ENCODE measurements around the gene SSR4. TPM values are rescaled to one million over a fixed set of nuclear protein-coding genes. Genes with fewer than 3 reads are reported as not detected.
"Not testable (repeated sequence)": the region's sequence is repeated elsewhere in the genome, so short reads cannot be mapped to it uniquely, and the experiment has no call there.

SSR4 gene
- polyA plus RNA-seq, 3 donors = 138 to 174 (median 166) TPM

DNA sequence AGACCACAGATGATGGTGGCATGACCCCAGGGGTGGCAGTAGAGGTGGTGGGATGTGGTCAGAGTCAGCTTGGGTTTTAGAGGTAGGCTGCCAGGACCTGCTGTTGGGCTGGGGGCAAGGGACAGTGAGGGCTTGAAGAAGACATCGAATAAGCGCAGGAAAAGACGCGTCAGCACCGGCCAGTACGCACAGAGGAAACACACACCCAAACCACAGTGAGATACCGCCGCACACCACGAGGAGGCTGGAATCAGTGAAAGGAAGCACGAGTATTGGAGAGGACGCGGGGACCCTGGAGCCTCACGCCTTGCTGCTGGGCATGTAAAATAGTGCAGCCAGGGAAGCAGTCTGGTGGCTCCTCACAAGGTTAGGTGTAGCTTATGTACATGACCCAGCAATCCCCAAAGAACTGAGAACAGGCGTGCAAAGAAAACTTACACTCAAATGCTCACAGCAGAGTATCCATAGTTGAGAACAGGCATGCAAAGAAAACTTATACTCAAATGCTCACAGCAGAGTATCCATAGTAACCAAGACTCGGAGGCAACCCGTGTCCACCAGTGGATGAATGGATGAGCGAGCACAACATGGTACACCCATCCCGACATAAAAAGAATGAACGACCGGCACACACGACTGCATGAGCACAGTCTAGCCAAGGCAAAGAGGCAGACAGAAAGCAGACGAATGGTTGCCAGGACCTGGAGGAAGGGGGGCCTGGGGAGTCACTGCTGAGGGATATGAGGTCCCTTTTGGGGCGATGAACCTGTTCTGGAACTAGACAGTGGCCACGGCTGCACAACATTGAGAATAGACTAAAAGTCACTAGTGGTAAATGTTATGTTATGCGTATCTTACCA, 22.6 kb downstream of the SSR4 start:
- DNase-seq (ENCODE audit: extremely low read depth in 1 of 11, low read depth in 9 of 11, low spot score in 4 of 11) = no peak

DNA sequence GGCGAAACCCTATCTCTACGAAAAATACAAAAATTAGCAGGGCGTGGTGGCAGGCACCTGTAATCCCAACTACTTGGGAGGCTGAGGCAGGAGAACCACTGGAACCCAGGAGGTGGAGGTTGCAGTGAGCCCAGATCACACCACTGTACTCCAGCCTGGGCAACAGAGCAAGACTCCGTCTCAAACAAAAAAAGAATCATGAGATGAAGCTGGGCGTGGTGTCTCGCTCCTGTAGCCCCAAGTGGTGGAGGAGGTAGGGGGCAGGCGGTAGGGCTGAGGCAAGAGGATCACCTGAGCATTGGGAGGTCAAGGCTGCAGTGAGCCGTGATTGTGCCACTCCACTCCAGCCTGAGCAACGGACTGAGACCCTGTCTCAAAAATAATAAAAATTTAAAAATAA, 23.6 kb downstream of the SSR4 start:
- DNase-seq (ENCODE audit: extremely low read depth in 1 of 11, low read depth in 9 of 11, low spot score in 4 of 11) = not testable (repeated sequence)

DNA sequence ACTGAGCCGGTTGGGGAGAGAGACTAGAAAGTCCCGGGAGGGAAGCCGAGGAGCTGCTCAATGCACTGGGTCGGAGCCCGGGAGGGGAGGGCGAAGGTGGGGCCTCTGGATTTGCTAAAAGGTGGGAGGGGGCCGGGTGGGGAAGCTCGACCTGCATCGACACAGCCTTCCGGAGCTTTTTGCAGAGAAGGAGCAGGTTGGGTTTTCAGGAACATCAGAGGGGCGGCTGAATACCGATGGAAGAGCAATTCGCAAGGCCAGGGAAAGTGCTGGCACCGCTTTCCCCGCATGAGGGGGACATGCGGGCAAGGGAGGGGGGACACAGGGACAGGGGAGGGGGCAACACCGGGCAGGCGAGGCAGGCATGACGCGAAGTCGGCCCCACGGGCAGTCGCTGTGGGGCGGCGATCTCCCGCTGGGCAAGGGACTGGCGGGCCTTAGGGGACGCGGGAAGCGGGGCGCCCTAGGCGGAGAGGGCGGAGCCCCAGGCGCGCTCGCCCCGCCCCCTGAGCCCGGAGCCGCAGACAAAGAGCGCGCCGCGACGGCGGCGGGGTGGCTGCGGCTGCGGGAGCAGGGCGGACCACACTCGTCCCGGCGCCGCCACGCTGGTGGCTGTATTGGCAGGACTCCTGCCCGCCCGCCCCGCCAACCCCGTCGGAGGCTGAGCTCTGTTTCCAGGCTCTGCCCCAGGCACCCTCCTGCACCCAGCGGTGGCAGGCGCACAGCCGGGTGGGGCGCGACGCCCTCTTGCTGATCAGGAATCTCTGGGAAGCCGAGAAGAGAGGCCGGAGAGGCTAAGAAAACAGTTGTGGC, 24.3 kb downstream of the SSR4 start:
- peak in 1 of 11 donors; percentile 42 for DNase-seq (ENCODE audit: extremely low read depth in 1 of 11, low read depth in 9 of 11, low spot score in 4 of 11)

DNA sequence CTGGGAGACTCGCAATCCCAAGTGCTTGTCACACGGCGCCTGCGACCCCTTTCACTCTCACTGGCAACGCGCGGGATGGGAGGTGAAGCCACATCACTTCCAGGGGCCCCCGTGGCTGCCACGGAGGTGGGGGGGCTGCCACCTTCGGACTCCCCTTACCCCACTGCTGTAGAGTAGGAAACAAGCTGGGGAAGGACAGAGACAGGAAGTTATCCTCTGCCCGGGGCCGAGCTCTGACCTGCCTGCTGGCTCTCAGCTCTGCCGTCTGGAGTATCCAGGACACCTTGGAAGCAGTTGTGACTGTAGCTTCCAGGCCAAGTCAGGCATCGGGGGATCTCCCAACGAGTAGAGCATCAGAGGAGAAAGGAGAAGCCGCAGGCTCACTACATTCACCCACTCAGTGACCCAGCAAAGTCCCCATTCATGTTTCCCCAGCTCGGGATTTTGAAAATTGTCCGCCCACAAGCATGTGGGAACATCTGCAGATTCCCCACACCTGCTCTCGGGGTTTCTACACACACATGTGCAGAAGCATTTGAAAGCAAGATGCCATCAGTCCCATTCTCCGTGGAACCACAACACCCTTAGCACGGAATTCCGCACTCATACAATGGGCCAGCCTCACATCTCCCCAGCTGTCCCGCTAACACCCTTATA, 25.0 kb downstream of the SSR4 start:
- DNase-seq (ENCODE audit: extremely low read depth in 1 of 11, low read depth in 9 of 11, low spot score in 4 of 11) = no peak

DNA sequence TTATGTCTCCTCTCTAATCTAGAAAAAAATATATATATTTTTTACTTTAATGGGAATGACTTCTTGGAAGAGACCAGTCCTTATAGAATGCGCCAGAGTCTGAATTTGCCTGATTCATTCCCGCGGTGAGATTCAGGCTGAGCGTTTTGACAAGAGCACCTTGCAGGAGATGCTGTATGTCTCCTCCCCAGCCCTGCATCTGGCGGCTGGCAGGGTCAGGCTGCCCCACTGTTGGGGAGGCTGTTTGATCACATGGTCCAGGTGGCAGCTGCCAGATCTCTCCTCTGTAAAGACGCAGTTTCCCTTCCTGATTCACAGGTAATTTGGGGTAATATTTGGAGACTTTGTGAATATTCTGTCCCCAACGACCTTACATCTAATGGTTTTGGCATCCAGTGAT, 26.1 kb downstream of the SSR4 start:
- no peak for DNase-seq (ENCODE audit: extremely low read depth in 1 of 11, low read depth in 9 of 11, low spot score in 4 of 11)

DNA sequence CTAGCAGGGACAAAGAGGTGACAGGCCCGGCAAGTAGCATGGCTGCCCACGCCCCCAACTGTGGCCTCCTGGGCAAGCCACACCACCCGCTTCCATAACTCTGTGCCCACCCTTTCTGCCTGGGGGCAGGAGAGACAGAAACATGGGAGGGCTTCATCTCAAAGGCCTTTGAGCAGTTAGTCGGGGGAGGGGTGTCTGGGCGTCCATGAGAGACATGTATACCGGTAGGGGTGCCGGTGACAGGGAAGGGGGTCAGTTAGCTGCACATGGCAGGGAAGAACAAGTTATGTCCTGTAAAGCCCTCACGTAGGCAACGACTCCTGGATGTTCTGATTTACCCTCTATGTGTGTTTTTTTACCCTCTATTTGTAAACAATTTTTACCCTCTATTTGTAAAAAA, 26.6 kb downstream of the SSR4 start:
- DNase-seq (ENCODE audit: extremely low read depth in 1 of 11, low read depth in 9 of 11, low spot score in 4 of 11) = no peak

DNA sequence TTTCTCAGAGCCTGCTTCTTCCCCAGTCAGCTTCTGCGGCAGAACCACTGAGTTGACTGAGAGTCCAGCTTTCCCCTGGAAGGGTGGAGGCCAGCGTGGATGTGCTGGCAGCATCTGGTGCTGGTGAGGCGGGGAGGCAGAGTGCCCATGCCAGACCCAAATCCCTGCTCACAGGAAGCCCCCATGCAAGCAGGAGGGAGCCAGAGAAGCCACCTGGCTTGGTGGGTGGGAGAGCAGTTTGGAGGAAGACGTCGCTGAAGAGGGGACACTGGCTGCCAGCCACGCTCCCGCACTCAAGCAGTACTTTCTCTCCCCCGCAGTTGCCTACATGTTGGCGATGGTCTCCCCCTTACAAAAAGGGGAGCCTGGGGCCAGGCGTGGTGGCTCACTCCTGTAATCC, 29.9 kb downstream of the SSR4 start:
- no peak for DNase-seq (ENCODE audit: extremely low read depth in 1 of 11, low read depth in 9 of 11, low spot score in 4 of 11)

DNA sequence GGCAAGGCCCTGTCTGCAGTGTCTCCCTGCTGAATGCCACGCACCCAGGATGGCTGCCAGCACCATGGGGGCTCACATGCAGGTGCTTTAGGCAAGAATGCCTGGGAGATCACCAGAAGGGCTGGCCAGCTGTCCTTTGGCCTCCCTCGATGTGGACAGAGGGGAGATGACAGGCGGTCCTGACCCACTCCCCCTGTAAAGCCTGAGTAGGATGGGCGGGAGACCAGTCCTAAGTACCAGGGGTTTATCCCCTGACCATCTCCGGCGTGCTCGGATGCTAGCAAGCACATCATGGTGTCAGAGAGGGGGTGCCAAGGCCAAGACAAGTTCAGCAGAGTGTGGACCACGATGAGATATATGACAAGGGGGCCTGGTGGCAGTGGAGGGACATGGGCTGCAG, 30.6 kb downstream of the SSR4 start:
- DNase-seq (ENCODE audit: extremely low read depth in 1 of 11, low read depth in 9 of 11, low spot score in 4 of 11) = no peak

DNA sequence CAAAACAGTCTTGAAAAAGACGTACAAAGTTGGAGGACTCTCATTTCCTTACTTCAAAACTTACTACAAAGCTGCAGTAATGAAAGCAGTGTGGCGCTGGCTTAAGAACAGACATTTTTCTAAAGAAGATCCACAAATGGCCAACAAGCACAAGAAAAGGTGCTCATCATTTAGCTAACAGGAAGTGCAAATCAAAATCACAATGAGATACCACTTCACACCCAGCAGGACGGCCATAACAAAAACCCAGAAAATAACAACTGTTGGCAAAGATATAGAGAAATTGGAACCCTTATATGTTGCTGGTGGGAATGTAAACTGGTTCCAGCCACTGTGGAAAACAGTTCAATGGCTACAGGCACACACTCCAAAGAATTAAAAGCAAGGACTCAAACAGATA, 32.5 kb downstream of the SSR4 start:
- no peak for DNase-seq (ENCODE audit: extremely low read depth in 1 of 11, low read depth in 9 of 11, low spot score in 4 of 11)

DNA sequence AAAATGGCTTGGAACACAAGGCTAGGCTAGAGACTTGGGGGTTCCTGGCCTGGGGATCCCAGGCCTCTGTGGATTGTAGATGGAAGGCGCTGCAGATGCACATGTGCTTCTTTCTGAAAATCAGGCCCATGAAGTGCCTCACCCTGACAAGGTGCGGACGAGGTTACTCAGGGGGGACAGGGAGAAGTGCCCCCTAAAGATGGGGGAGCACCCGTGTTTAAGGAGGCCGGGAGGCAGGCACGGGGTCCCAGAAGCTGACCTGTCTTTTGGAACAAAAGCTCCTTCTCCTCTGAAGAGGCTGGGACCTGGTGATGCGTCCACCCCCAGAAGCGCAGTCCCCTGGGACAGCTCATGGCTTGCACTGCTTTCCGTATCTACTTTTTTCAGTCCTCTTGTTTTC, 33.4 kb downstream of the SSR4 start:
- no peak for DNase-seq (ENCODE audit: extremely low read depth in 1 of 11, low read depth in 9 of 11, low spot score in 4 of 11)

DNA sequence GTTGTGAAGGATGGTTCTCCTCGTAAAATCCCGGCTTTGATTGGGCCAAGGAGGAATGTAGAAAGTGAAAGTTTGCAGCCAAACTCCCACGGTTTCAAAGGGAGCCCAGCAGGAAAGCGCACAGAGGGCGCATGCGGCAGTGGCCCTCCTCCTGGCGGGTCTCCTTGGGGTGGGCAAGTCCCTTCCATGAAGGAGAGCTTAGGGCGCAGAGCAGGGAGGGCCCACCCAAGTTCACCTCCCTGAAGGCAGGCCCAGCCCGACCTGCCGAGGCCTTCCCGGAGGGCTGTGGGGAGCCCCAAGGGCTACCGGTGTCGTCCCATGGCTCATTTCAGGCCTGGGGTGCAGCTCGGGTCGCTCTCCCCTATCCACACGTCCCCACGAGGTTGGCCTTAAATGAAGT, 33.8 kb downstream of the SSR4 start:
- DNase-seq (ENCODE audit: extremely low read depth in 1 of 11, low read depth in 9 of 11, low spot score in 4 of 11) = no peak

DNA sequence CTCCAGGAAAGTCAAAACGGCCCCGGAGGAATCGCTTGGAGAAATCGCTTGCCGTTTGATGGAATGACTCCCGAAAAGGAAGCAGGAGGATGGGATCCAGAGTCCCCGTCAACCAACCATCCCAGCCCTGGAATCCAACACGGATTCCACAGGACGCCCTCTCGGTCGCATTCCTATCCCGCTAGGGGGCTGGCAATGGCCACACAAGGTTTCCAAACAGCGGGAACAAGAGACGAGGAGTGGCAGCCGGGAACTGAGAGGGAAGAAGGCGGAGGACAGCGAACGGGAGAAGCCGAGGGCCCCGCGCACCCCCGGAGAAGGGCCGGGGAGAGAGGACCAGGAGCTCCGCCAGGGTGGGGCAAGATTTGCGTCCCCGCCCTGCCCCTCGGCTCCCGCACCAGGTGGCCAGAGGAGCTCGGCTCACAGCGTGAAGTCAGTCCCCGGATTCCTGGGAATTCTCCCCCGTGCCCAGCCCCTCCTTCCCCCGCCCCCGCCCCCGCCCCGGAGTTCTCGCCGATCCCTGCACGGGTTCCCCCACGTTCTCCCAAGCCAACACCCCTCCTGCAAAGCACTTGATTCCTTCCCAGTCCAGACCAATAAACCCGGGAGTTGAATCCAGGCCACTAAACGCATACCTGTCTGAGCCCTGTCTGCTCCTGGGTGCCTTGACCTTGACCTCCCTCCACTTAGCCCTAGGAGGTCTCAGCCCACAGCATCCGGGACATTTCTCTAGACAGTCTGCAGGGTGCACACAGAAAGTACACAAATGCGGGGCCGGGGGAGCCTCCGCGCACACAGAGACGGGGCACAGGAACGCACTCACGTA, 34.5 kb downstream of the SSR4 start:
- DNase-seq (ENCODE audit: extremely low read depth in 1 of 11, low read depth in 9 of 11, low spot score in 4 of 11) = peak in 1 of 11 donors; percentile 20

DNA sequence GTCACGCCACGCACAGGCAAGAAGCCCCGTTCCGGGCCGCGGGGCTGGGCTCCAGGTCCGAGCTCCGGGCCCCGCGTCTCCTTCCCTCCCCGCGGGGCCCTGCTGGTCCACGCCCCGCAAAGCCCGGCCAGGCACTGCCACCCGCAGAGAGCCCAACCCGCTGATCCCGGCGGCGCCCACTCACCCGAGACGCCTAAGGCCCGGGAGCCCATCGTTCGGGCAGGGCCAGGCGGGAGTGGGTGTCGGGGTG, 35.0 kb downstream of the SSR4 start:
- DNase-seq (ENCODE audit: extremely low read depth in 1 of 11, low read depth in 9 of 11, low spot score in 4 of 11) = no peak

DNA sequence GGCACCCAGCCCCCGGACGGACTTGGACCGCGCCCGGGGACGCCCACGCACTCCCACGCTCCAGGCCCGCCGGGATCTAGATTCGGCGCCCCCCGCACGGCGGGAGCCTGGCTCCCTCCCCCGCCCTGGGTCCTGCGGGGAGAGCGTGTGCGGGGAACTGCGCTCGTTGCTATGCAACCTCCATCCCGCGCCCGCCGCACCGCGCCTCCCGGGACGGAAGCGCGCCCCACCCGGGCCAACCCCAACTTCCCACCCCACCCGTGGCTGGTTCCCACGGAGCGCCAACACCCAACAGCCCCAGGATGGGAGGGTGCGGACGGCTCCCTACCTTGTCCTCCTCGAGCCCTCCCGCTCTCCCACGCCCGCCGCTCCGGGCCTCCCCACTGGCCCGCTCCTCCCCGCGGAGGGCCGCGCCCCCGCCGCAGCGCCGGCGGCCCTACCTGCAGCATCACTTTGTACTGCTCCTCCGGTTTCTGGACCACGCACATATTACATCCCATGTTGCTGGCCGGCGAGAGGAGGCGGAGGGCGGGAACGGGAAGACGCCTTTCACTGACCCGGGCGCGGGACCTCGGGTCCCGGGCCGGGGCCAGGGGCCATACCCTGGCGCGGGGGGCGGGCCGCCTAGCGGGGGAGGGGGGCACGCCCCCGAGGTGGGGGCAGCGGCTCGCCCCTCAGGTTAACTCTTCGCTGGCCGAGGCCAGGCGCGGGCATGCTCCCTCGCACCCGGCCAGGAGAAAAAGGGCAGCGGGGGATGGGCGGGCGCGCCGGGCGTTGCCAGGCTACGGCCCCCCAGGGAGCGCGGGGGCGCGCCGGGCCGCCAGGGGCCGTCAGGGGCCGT, 35.6 kb downstream of the SSR4 start, which contains the start of gene PDZD4:
Gene PDZD4 (minus strand): TSS at position 746 of the 841 bp plus-strand sequence. CDS start 246 bp downstream, at position 500.
- no peak for DNase-seq (ENCODE audit: extremely low read depth in 1 of 11, low read depth in 9 of 11, low spot score in 4 of 11)

DNA sequence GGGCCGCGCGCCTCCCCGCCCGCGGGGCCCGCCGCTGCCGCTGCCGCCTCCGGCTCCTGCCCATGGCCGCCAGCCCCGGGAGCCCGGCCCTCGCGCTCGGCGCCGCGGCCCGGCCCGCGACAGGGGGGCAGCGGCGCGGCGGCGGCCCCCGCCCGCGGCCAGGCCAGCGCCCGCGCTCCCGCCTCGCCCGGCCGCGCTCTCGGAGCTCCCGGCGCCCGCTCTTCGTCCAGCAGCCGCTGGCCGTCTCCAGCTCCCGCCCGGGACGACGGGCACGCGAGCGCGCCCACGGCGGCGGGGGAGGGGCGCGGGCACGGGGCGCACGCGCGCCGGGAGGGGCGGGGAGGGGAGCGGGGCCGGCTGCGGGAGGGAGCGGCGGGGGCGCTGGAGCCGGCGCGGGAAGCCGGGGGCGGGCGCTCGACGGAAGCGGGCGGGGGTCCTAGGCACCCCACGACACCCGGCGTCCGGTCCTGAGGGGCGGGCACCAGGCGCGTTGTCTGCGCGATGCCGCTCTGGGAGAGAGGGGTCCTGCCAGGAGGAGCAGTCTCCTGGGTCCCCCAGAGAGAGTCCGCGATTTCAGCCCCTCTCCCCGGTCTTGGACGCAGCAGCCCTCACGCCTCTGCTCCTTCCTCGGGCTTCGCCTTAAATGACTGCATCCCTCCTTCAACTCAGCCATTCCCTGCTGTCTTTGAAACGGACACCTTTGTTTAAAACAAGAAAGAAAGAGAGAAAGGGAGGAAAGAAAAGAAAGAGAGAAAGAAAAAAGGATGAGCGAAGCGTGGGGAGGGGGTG, 36.4 kb downstream of the SSR4 start:
- DNase-seq (ENCODE audit: extremely low read depth in 1 of 11, low read depth in 9 of 11, low spot score in 4 of 11) = no peak

DNA sequence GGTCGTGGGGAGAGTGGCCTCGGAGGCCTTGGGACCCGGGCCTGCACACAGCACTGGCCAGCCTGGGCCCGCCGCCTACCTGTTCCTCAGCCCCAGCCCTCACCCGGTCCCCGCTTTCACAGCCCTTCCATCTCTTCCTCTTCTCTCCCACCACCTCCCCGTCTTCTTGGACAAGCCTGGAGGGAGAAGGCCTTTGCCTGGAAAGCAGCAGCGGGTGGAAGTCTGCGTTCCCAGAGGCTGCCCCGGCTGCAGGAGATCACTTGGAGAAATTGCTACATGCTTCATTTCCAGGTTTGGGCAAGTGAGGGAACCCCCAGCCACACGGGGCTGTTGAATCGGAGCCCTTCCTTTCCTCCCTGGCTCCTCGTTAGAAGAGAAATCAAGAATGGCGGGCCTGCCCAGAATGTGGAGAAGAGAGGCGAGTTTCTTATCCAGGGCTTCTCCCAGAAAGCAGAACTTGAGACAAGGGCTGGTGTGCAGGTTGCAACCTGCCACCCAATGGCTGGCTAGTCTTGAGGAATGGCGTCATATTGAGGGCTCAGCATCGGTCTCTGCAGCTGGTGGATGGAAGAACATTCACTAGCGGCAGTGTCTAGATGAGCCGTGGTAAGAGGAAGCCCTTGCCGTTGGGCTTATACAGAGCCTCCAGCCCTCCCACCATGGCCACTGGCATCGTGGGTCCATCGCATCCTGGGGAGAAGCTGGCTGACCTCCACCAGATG, 37.1 kb downstream of the SSR4 start:
- no peak for DNase-seq (ENCODE audit: extremely low read depth in 1 of 11, low read depth in 9 of 11, low spot score in 4 of 11)

DNA sequence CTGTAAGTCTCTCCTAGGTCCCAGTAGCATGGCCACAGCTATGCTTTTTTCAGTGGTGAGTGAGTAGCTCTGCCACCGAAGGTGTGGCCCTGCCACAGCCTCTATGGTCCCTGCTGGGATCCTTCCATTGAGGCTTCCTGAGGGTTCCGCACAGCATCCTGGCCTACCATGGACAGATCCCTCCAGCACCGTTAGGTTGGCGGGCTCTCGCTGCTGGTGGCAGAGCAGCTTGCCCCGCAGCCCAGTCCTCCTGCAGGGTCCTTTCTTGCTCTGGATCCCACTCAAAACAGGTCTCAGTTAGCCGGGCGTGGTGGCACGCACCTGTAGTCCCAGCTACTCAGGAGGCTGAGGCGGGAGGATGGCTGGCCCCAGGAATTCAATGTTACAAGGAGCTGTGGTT, 38.3 kb downstream of the SSR4 start:
- no peak for DNase-seq (ENCODE audit: extremely low read depth in 1 of 11, low read depth in 9 of 11, low spot score in 4 of 11)
